HS-27A (cell line): ENCODE results near the gene SLC35F3.
A peak's percentile ranks its signal among the peaks of the same experiment; 100 is the strongest.
"Not testable (repeated sequence)": the region's sequence is repeated elsewhere in the genome, so short reads cannot be mapped to it uniquely, and the experiment has no call there.

Experiments used
- DNase-seq: peaks from one replicate; pipeline ENCODE4 v3.0.0-alpha.2; 2012; ENCODE audit warnings: low read depth, missing footprints

Gene SLC35F3

GRCh38 chr1:234292011-234292410 is 387.5 kb downstream of the SLC35F3 start:
- DNase-seq = no peak

- no peak for DNase-seq
Observed at GRCh38 chr1:234292548-234292947, 388.1 kb downstream of the SLC35F3 start.

GRCh38 chr1:234294109-234294817 is 389.8 kb downstream of the SLC35F3 start:
- no peak for DNase-seq

GRCh38 chr1:234295068-234295467 is 390.6 kb downstream of the SLC35F3 start:
- no peak for DNase-seq

GRCh38 chr1:234295626-234296025 is 391.1 kb downstream of the SLC35F3 start:
- DNase-seq = no peak

- DNase-seq = no peak
Observed at GRCh38 chr1:234296496-234296895, 392.0 kb downstream of the SLC35F3 start.

GRCh38 chr1:234297668-234298067 is 393.2 kb downstream of the SLC35F3 start:
- DNase-seq = no peak

- no peak for DNase-seq
Observed at GRCh38 chr1:234300096-234300495, 395.6 kb downstream of the SLC35F3 start.

- DNase-seq = not testable (repeated sequence)
Observed at GRCh38 chr1:234301663-234302062, 397.2 kb downstream of the SLC35F3 start.

- DNase-seq = no peak
Observed at GRCh38 chr1:234302354-234302962, 398.0 kb downstream of the SLC35F3 start.

GRCh38 chr1:234303231-234303630 is 398.8 kb downstream of the SLC35F3 start:
- no peak for DNase-seq

GRCh38 chr1:234307726-234308125 is 403.2 kb downstream of the SLC35F3 start:
- DNase-seq = no peak

- no peak for DNase-seq
Observed at GRCh38 chr1:234309243-234309597, 404.7 kb downstream of the SLC35F3 start.

- peak; percentile 7 for DNase-seq
Observed at GRCh38 chr1:234309598-234310459, 405.4 kb downstream of the SLC35F3 start.

GRCh38 chr1:234310460-234310817 is 406.0 kb downstream of the SLC35F3 start:
- DNase-seq = no peak

- DNase-seq = no peak
Observed at GRCh38 chr1:234311414-234311813, 406.9 kb downstream of the SLC35F3 start.

- DNase-seq = no peak
Observed at GRCh38 chr1:234313171-234313570, 408.7 kb downstream of the SLC35F3 start.

GRCh38 chr1:234315091-234315541 is 410.6 kb downstream of the SLC35F3 start:
- peak; percentile 11 for DNase-seq

GRCh38 chr1:234315588-234315987 is 411.1 kb downstream of the SLC35F3 start:
- DNase-seq = no peak

- no peak for DNase-seq
Observed at GRCh38 chr1:234316486-234316885, 412.0 kb downstream of the SLC35F3 start.

- no peak for DNase-seq
Observed at GRCh38 chr1:234316937-234317336, 412.5 kb downstream of the SLC35F3 start.

GRCh38 chr1:234320069-234320468 is 415.6 kb downstream of the SLC35F3 start:
- no peak for DNase-seq

- no peak for DNase-seq
Observed at GRCh38 chr1:234320549-234320948, 416.1 kb downstream of the SLC35F3 start.
